ENCODE measurements around the gene MPC2. TPM values are rescaled to one million over a fixed set of nuclear protein-coding genes. Genes with fewer than 3 reads are reported as not detected.

Gene MPC2
- polyA plus RNA-seq, 1 donor (not counting 4 experiments of a cell fraction or from before 2014, with no cell fraction given) = 61.6 TPM

DNA sequence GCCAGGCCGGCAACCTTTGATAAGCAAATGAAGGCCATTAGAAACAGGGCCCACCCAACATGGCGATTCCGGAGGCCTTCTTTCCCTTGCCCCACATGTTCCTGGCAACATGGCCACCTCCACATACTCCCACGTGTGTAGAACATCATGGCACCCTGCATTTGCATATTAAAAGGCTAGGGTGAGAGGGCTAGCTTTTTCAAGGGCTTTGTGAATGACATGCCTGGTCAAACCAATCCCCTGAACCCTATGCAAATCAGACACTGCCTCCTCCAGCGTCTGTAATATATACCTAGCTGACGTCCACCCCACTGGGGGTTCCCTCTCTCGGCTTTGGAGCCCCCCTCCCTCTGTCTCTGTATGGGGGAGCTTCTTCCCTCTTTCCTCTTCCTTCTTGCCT lies 24.6 kb downstream of the MPC2 start:
- Histone ChIP-seq H3K9me3 (ENCODE audit: control insufficient read depth, low read depth, low read length) (peaks cover 2% of the 10 kb centered on the region), H3K27ac (ENCODE audit: control insufficient read depth, insufficient read depth, low read length) (no peak overlapping the region), H3K79me2 (ENCODE audit: control insufficient read depth, insufficient read depth, low read length) (no peaks in the 10 kb centered on the region), H3K4me3 (ENCODE audit: control insufficient read depth in 2 of 3, extremely low read depth in 1 of 3, insufficient read depth in 2 of 3, low read depth in 1 of 3, low read length in 3 of 3) (no peak overlapping the region), H3K27me3 (ENCODE audit: control insufficient read depth, extremely low read depth, insufficient read depth, low read length) (no peaks in the 10 kb centered on the region), H2AFZ (ENCODE audit: control insufficient read depth, low read length) (no peak overlapping the region), H3K9me1 (ENCODE audit: control insufficient read depth, extremely low read depth, insufficient read depth, low read length) (no peaks in the 10 kb centered on the region), H4K20me1 (ENCODE audit: control insufficient read depth, extremely low read depth, insufficient read depth, low read length) (no peaks in the 10 kb centered on the region), H3K36me3 (ENCODE audit: control insufficient read depth in 2 of 2, extremely low read depth in 1 of 2, insufficient read depth in 2 of 2, low read length in 2 of 2) (no peaks in the 10 kb centered on the region), H3K9ac (ENCODE audit: control insufficient read depth, extremely low read depth, insufficient read depth, low read length) (no peak overlapping the region), H3K4me1 (ENCODE audit: control insufficient read depth, extremely low read depth, insufficient read depth, low read length) (peaks cover 11% of the 10 kb centered on the region), H3K4me2 (ENCODE audit: control insufficient read depth, extremely low read depth, insufficient read depth, low read depth, low read length) (no peak overlapping the region)
- DNase-seq (ENCODE audit: low read depth, low spot score) (no peak), FAIRE-seq (no peak)
- dilution Hi-C loops (cut with MboI; ENCODE audit: extremely low pct_ligation_motif_present, low sequenced_read_pairs) = no loop called here
- TF ChIP-seq, protein P1, sequence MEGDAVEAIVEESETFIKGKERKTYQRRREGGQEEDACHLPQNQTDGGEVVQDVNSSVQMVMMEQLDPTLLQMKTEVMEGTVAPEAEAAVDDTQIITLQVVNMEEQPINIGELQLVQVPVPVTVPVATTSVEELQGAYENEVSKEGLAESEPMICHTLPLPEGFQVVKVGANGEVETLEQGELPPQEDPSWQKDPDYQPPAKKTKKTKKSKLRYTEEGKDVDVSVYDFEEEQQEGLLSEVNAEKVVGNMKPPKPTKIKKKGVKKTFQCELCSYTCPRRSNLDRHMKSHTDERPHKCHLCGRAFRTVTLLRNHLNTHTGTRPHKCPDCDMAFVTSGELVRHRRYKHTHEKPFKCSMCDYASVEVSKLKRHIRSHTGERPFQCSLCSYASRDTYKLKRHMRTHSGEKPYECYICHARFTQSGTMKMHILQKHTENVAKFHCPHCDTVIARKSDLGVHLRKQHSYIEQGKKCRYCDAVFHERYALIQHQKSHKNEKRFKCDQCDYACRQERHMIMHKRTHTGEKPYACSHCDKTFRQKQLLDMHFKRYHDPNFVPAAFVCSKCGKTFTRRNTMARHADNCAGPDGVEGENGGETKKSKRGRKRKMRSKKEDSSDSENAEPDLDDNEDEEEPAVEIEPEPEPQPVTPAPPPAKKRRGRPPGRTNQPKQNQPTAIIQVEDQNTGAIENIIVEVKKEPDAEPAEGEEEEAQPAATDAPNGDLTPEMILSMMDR (optimal IDR thresholded peaks at IDR 0.05 in 1 of 3, IDR thresholded peaks at IDR 0.05 in 1 of 3, conservative IDR thresholded peaks at IDR 0.05 in 1 of 3; ENCODE audit: extremely low read depth in 1 of 3, insufficient read depth in 2 of 3, low read length in 3 of 3) = no peak
- TF ChIP-seq EZH2 (IDR thresholded peaks at IDR 0.05; ENCODE audit: low read length) = no peak

DNA sequence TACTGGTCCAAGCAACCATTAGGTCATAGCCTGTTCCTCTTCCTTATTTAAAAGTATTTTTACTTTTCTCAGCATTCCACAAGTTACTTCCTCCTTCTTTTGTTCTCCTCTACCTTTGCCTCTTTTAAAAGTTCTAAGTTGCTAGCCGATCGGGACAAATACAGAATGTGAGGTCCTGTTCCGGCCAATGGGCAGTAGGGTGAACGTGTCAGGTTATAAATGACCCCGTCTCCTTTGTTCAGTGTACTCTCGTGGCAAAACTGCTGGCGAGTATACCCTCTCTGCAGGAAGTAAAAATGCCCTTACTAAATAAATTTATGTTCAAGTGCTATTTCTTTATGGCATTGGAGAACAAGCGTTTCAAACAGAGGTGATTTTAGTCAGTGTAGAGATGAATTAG lies 25.5 kb downstream of the MPC2 start:
- peaks cover 11% of the 10 kb centered on the region for H3K4me1 ChIP-seq (ENCODE audit: control insufficient read depth, extremely low read depth, insufficient read depth, low read length)
- H3K27me3 ChIP-seq (ENCODE audit: control insufficient read depth, extremely low read depth, insufficient read depth, low read length) = no peaks in the 10 kb centered on the region
- peak overlapping the region in 1 of 3 experiments; percentile 29 for H3K4me3 ChIP-seq (ENCODE audit: control insufficient read depth in 2 of 3, extremely low read depth in 1 of 3, insufficient read depth in 2 of 3, low read depth in 1 of 3, low read length in 3 of 3)
- no peak for TF ChIP-seq EZH2 (IDR thresholded peaks at IDR 0.05; ENCODE audit: low read length)
- TF ChIP-seq, protein P1 (optimal IDR thresholded peaks at IDR 0.05 in 1 of 3, IDR thresholded peaks at IDR 0.05 in 1 of 3, conservative IDR thresholded peaks at IDR 0.05 in 1 of 3; ENCODE audit: extremely low read depth in 1 of 3, insufficient read depth in 2 of 3, low read length in 3 of 3) = no peak
- FAIRE-seq (no peak), DNase-seq (ENCODE audit: low read depth, low spot score) (no peak)
- dilution Hi-C loops (cut with MboI; ENCODE audit: extremely low pct_ligation_motif_present, low sequenced_read_pairs) = no loop called here
- no peaks in the 10 kb centered on the region for H3K36me3 ChIP-seq (ENCODE audit: control insufficient read depth in 2 of 2, extremely low read depth in 1 of 2, insufficient read depth in 2 of 2, low read length in 2 of 2)
- H3K4me2 ChIP-seq (ENCODE audit: control insufficient read depth, extremely low read depth, insufficient read depth, low read depth, low read length) = peak overlapping the region; percentile 66
- no peaks in the 10 kb centered on the region for H4K20me1 ChIP-seq (ENCODE audit: control insufficient read depth, extremely low read depth, insufficient read depth, low read length)
- no peaks in the 10 kb centered on the region for H3K79me2 ChIP-seq (ENCODE audit: control insufficient read depth, insufficient read depth, low read length)
- no peak overlapping the region for H3K27ac ChIP-seq (ENCODE audit: control insufficient read depth, insufficient read depth, low read length)
- peak overlapping the region; percentile 90 for H2AFZ ChIP-seq (ENCODE audit: control insufficient read depth, low read length)
- peaks cover 2% of the 10 kb centered on the region for H3K9me3 ChIP-seq (ENCODE audit: control insufficient read depth, low read depth, low read length)
- H3K9me1 ChIP-seq (ENCODE audit: control insufficient read depth, extremely low read depth, insufficient read depth, low read length) = no peaks in the 10 kb centered on the region
- no peak overlapping the region for H3K9ac ChIP-seq (ENCODE audit: control insufficient read depth, extremely low read depth, insufficient read depth, low read length)
